ENCODE data around the gene TSHZ2.

The TSHZ2 gene

DNA sequence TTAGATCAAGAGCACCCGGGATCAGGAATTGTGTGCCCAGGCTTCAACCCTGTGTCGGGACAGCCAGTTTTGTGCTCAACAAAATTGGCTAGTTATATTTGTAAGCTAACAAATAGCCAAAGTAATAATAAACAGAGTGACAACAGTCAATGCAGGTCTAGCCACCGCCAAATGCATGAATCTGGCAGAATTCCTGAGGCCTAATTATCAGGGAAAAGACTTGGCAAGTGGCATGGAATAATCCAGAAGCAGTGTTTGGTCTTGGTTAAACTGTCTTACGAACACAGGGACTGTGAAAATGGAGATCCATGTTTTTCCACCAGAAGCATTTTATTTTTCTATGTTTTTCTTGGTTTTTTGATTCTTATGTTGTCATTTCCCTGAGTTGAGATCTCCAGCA, 352.7 kb downstream of the TSHZ2 start:
- DNase-seq, result no peak

DNA sequence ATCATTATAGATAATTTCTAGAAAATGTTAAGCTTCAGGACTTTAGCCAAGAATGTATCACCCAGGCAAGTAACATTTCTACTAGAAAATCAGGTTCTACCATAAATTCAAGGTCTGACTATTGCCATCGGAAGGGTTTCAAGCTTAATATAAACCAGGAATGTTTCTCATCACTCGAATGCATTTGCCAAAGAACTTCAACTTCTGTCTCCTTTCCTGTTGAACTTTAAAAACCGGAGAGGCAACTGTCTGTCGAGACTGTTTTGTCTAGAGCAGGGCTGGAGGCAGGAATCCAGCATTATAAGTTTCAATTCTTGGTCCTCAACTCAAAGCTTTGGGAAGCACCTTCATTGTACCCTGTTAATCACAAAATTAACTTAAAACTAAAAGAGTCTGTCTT, 356.8 kb downstream of the TSHZ2 start:
- DNase-seq, result no peak

- no peak for DNase-seq
Observed at GRCh38 chr20:53329781-53330180, 357.6 kb downstream of the TSHZ2 start.

GRCh38 chr20:53330601-53331140, 358.5 kb downstream of the TSHZ2 start:
- no peak for DNase-seq

GRCh38 chr20:53331151-53331973, 359.2 kb downstream of the TSHZ2 start:
- DNase-seq, result no peak

GRCh38 chr20:53332022-53332837, 360.1 kb downstream of the TSHZ2 start:
- no peak for DNase-seq

DNA sequence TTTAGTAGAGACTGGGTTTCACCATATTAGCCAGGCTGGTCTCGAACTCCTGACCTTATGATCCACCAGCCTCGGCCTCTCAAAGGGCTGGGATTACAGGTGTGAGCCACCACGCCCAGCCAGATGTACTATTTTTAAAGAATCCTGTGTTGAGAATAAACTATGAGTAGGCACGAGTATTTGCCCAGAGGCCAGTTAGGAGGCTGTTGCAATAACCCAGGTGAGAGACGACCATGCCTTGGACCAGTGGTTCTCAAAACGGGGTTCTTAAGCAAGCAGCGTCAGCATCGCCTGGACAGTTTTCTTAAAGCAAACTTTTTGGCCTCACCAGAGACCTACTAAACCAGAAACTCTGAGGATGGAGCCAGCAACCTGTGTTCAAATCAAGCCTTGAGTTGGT, 362.7 kb downstream of the TSHZ2 start:
- no peak for DNase-seq

DNA sequence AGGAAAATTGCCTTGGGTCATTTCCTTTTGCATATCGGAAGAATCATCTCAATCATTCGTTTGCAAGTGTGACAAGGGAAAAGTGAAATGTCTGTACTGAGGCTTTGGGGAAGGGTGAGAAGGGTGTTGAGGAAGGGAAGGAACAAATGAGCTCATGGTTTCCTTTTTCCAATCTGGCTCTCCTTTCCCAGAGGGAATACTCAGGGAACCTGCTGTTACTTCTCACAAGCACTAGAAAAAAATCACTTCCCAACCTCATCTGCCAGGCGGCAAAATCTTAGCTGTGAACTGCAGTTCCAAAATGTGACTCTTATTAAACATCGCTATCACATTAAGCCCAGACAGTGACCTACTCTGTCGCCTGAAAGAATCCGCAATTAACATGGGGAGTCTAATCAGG, 363.4 kb downstream of the TSHZ2 start:
- no peak for DNase-seq

- no peak for DNase-seq
Observed at GRCh38 chr20:53336892-53337291, 364.7 kb downstream of the TSHZ2 start.

DNA sequence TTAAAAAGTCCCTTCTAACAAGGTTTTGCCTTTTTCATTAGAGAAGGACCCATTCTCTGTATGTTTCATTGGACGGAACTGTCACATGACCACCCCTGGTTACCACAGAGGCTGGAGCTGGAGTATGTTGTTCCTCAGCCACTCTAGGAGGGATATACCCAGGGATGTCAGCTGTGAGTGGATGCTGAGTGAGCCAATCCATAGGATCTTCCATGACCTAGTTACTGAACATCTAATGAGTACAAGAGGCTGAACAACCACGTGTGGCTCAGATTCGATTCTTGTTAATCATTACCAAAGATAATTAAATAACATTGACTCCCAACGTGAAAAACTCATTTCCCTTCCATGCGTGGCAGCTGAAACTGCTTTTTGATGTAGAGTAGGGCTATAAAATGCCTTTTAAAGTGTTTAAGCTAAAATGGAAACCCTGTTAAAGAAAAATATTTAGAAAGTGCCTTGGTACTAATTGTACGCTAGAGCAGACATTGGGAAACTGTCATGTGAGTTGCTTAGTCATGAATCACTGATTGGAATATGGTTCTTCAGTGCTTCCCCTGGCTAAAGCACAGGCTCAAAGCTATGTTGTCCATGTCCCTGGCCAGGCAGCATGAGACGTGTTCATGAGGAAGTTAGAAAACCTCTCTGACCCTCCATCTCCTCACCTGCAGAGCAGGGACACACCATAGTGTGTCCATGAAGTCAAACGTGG, 365.4 kb downstream of the TSHZ2 start:
- DNase-seq, result no peak

DNA sequence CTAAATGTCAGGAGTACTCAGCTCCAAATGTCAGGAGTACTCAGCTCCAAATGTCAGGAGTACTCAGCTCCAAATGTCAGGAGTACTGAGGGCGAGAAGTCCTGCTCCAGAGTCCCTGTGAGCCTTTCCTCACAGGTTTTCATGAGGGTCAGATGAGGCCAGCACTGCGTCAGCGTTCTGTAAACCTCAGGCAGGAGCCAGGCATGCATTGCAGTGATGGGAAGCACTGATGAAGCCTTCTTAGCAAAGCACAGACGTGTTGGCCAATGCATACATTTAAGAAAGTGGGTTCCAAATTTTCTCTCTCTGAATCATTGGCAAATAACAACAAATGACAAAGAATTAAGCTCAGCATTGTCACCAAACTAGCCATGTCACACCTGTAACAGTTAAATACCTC, 366.6 kb downstream of the TSHZ2 start:
- DNase-seq, result no peak

DNA sequence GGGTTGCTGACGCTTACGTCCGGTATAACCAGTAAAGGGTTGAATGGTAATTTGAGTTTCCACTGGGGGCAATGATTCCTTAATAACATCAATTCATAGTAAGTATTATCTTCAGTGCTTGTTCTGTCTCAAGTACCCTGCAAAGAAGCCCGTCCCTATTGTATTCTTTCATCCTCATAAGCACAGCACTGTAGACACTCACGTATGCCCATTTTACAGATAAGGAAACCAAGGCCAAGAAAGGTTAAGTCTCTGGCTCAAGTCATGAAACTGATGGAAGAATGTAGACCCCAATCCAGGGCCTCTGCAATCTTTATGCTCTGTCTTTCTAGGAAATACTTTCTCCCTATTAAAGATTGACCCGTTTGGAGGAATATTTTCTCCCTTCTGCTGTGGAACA, 370.3 kb downstream of the TSHZ2 start:
- DNase-seq, result no peak

DNA sequence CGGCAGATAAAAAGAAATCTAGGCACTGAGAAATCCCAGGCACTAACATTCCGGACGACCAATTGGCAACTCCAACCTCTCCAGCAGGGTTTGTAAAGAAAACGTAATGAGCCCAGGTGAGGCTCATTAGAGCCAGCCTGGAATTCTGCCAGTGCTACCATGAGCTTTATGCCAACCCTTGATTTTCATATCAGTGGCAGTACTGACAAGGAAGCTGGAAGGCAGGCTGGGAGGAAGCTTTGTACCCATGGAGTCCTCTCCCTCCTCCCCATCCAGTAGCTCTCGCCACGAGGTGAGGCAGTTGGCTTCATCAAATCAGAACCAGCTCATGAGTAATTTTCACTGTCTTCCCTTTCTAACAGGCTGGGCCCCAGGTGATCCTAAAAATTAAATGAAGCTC, 371.3 kb downstream of the TSHZ2 start:
- no peak for DNase-seq

GRCh38 chr20:53344891-53345290, 372.7 kb downstream of the TSHZ2 start:
- no peak for DNase-seq

DNA sequence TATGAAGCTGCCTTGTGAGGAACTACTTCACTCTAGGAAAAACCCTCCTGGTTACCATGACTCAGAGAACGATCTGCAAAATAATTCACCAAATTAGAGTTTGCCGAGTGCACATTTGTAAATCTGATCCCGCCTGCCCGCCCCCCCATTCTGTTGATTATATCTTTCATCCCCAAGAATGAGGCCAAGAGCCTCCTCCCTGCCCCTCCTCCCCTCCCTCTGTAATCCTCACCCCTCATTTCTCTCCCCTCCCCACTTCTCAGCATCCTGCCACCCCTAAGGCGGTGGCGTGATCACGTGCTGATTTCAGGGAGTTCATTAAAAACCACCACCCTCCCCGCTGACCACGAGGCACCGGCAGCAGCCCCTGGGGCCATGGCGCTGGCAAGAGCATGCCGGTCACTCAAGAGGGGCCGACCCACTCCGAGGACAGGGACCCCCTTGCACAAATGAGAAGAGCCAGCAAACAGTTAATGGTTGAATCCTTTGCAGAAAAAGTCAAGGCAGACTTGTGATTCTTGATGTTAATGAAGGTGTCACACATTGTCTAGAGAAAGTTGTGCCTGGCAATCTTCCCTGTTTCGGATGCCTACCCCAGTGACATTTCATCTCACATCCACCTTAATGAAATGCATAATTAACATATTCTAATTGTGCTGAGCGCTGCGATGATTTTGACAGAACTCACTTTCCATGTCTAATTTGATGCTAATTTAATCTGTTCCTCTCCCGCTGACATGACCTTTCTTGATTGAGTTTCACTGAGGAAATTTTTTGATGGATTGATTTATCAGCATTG, 373.6 kb downstream of the TSHZ2 start:
- no peak for DNase-seq

DNA sequence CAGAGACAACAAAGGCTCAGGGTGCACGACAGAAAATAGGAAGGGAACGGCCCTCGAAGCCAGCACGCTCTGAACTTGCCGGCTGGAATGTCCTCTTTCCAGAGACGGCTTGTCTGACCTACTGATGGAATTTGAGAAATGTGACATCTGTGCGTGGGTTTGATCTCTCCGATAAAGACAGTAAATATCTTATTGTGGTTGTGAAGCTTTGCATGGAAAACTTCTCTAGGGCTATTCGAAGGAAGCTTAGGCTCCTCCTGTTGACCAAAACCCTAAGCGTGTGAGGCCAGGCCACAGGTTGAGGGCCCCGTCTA, 374.1 kb downstream of the TSHZ2 start:
- DNase-seq, result no peak

DNA sequence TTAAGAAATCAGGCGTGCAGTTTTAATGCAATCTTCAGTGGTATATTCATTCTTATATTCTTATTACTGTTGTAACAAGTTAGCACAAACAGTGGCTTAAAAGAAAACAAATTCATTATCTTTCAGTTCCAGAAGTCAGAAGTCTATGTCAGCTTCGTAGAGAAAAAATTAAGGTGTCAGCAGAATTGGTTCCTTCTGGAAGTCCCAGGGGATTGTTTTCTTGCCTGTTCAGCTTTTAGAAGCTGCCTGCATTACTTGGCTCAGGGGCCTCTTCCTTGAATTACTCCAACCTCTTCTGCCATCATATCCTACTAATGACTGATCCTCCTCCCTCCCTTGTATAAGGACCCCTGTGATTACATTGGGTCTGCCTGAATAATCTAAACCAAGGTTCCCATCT, 377.6 kb downstream of the TSHZ2 start:
- DNase-seq, result no peak

GRCh38 chr20:53352727-53353440, 380.7 kb downstream of the TSHZ2 start:
- no peak for DNase-seq

DNA sequence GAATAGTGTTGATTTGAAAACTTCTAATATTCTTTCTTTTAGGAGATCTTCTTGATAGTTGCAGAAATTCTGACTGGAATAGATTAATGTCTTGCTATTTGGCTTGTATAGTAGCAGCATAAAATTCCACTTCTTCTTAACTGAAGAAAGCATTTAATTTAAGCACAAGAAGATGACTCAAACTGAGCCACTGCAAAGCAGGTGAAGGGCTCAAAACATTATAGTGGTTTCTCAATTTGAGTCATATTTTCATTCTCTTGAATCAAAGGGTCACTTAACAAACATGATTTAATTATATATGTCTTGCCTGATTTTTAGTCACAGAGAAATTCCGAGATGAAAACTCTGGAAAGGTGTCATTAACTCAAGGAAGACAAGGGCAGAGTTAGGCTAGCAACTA, 382.2 kb downstream of the TSHZ2 start:
- DNase-seq, result no peak

DNA sequence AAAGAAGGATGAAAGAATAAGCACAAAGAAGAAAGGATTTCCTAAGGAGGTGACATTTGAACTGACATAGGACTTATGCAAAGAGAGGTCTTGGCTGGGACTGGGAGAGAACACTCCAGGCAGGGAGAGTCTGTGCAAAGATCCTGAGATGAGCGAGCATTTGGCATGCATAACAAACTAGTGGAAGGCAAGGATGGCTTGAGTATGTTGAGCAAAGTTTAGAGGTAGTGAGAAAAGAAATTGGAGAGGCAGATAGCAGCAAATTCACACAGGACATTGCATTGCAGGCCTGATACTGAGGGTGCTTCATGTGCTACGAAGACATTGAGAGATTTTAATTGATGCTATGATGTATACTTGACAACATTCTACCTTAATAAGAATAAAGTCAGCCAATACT, 383.6 kb downstream of the TSHZ2 start:
- DNase-seq, result no peak

GRCh38 chr20:53359425-53359824, 387.3 kb downstream of the TSHZ2 start:
- no peak for DNase-seq

- DNase-seq, result no peak
Observed at GRCh38 chr20:53360852-53361251, 388.7 kb downstream of the TSHZ2 start.

All from CD4-positive, alpha-beta T cell treated with Interleukin-21 for 1 hour (primary cell).